Measurements from ENCODE around the gene HYI. TPM values are rescaled to one million over a fixed set of nuclear protein-coding genes. Genes with fewer than 3 reads are reported as not detected.

HYI gene, protein sequence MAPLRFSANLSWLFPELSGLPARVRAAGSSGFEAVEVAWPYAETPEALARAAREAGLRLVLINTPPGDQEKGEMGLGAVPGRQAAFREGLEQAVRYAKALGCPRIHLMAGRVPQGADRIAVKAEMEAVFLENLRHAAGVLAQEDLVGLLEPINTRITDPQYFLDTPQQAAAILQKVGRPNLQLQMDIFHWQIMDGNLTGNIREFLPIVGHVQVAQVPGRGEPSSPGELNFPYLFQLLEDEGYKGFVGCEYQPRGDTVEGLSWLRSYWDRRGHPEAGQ
- total RNA-seq = 77.6 and 137 TPM in 2 replicates

GRCh38 chr1:43453442-43454269, at the start of gene HYI:
Gene HYI, minus strand, starts transcription at chr1:43453931. Its CDS starts 138 bp downstream, at chr1:43453793.

Other genes with a start within 250 kb of the HYI start
- not detected in 2 replicates for gene TMEM125, start 183.9 kb downstream of the HYI start, total RNA-seq
- gene C1orf210, start 168.3 kb downstream of the HYI start, total RNA-seq = not detected in 2 replicates
- gene TIE1, start 152.9 kb downstream of the HYI start, total RNA-seq = 526 and 536 TPM in 2 replicates
- not detected in 2 replicates for gene MPL, start 116.1 kb downstream of the HYI start, total RNA-seq
- 62.0 and 106 TPM in 2 replicates for gene CDC20, start 95.0 kb downstream of the HYI start, total RNA-seq
- 41.9 and 53.0 TPM in 2 replicates for gene ELOVL1, start 85.9 kb downstream of the HYI start, total RNA-seq
- gene MED8, start 64.1 kb downstream of the HYI start, total RNA-seq = 70.5 and 73.1 TPM in 2 replicates
- gene SZT2, start 64.0 kb downstream of the HYI start, total RNA-seq = 13.6 and 16.9 TPM in 2 replicates
- 54.7 and 58.5 TPM in 2 replicates for gene PTPRF, start 77.0 kb upstream of the HYI start, total RNA-seq
- 33.1 and 46.2 TPM in 2 replicates for gene KDM4A, start 196.2 kb upstream of the HYI start, total RNA-seq

Measured in epithelial cell of umbilical artery (primary cell).